Measurements from ENCODE around the gene CTCF.

CTCF gene

DNA sequence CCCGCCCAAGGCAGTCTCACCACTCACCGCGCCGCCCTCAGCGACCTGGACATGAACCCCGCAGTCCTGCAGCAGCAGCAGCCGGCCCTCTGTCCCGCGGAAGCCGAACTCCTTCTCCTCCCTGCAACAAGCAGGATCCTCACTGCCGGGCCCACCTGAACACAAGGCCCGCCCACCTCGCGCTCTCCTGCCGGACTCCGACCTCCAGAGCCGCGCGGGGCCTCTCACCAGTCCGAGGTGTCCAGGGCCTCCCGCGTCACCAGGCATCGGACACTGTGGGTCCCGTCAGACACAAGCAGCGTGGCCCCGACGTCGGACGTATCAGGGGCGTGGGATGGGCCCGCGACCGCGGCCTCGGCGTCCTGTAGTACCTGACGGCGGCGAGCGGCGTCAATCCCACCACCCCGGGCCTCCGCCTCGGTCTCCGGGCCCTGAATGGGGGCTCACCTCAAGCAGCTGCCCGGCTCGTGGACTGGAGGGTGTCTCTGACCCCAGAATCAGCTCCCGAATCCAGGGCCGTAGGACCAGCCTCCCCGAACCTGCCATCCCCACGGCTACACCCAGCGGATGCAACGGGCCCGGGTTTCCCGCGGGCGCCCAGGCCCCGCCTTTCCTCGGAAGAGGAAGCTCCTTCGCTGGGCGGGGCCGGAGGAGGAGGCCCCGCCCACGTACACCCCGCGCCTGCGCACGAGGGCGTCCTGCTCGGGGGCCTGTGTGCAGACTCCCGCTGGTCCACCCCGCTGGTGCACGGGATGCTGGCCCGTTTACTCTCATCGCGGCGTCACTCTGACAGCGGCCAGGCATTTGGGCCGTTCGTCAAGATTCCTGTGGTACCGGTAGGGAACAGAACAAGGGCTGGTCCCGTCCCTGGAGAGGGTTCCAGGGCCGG is 97.6 kb downstream of the CTCF start, which contains the start of gene ACD:
Gene ACD, minus strand, starts transcription at position 586 of the 889 bp plus-strand sequence. Its CDS starts 40 bp downstream, at position 546.
- H3K4me3 ChIP-seq (ENCODE audit: low read length): peak within 1 kb of the TSS; percentile 99
- DNase-seq (ENCODE audit: low read depth, low spot score): peak; percentile 81

- DNase-seq (ENCODE audit: low read depth, low spot score): peak; percentile 97
Measured at GRCh38 chr16:67660564-67661028, 98.3 kb downstream of the CTCF start, which contains the start of gene PARD6A. PARD6A (plus strand) TSS chr16:67660960; CDS start chr16:67661039, 79 bp downstream.

GRCh38 chr16:67661101-67661761 is 98.9 kb downstream of the CTCF start:
- DNase-seq (ENCODE audit: low read depth, low spot score): no peak
- peak overlapping the region; percentile 99 for H3K4me3 ChIP-seq (ENCODE audit: low read length)

More at GRCh38 chr16:67660564-67661028, 98.3 kb downstream of the CTCF start, which contains the start of gene PARD6A:
- H3K4me3 ChIP-seq (ENCODE audit: low read length): peak within 1 kb of the TSS; percentile 99

GRCh38 chr16:67661886-67662652 is 99.7 kb downstream of the CTCF start:
- no peak overlapping the region for H3K4me3 ChIP-seq (ENCODE audit: low read length)
- no peak for DNase-seq (ENCODE audit: low read depth, low spot score)

DNA sequence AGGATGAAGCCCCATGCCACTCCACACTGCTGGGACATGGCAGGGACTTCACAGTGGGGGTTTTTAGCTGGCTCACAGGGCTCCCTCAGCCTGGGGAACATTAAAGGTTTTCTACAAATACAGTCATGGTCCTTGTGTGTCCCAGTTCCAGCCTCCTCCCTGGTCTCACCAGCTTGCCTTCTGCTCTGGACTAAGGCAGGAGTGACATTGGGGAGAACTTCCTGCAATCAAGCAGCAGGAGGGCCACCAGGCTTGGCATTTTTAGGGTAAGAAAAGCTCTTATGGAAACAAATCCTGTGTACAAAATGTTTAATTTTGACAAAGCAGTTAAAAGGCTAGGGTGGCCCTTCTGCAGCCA is 100.3 kb downstream of the CTCF start:
- H3K4me3 ChIP-seq (ENCODE audit: low read length): no peak overlapping the region
- no peak for DNase-seq (ENCODE audit: low read depth, low spot score)

- DNase-seq (ENCODE audit: low read depth, low spot score): no peak
- H3K4me3 ChIP-seq (ENCODE audit: low read length): no peak overlapping the region
Measured at GRCh38 chr16:67663151-67663876, 101.0 kb downstream of the CTCF start.

DNA sequence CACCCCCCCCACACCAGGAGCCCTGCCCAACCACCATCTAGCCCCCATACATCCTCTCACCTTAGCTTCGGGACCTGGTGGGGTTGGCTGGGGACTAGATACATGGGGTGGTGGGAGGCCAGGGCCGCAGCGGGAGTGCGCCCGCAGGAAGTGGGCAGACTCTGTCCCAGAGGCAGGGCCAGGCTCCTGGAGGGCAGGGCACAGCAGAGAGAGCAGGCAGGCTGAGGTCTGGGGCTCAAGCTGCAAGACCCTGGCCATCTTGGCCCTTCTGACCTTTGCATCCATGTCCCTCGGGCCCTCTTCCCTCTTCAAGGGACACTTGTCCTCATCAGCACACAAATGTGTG is 101.5 kb downstream of the CTCF start:
- no peak for DNase-seq (ENCODE audit: low read depth, low spot score)
- H3K4me3 ChIP-seq (ENCODE audit: low read length): no peak overlapping the region

DNA sequence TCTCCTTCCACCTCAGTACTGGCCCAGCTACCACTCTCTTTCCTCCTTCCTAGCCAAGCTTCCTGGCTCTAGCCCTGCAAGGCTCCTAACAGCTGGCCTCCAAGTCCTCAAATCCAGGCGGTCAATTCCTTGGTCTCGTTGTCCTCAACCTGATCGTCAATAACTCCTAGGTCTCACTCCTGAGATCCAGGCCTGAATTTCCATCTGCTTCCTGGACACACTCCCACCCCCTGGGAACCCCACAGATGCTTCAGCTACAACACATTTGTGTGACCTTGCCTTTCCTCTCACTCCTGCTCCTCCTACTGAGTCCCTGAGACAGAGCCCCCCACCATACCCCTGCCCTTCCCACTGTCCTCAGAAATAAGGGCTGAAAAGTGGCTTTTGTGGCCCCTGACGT is 101.9 kb downstream of the CTCF start:
- DNase-seq (ENCODE audit: low read depth, low spot score): no peak
- H3K4me3 ChIP-seq (ENCODE audit: low read length): no peak overlapping the region

GRCh38 chr16:67664871-67665270 is 102.5 kb downstream of the CTCF start:
- no peak overlapping the region for H3K4me3 ChIP-seq (ENCODE audit: low read length)
- DNase-seq (ENCODE audit: low read depth, low spot score): no peak

- DNase-seq (ENCODE audit: low read depth, low spot score): no peak
- peak overlapping the region; percentile 62 for H3K4me3 ChIP-seq (ENCODE audit: low read length)
Measured at GRCh38 chr16:67665598-67665997, 103.3 kb downstream of the CTCF start.

- DNase-seq (ENCODE audit: low read depth, low spot score): no peak
- H3K4me3 ChIP-seq (ENCODE audit: low read length): peak overlapping the region; percentile 62
Measured at GRCh38 chr16:67666032-67666551, 103.8 kb downstream of the CTCF start.

- peak; percentile 74 for DNase-seq (ENCODE audit: low read depth, low spot score)
- peak within 1 kb of the TSS; percentile 62 for H3K4me3 ChIP-seq (ENCODE audit: low read length)
Measured at GRCh38 chr16:67666559-67667452, 104.5 kb downstream of the CTCF start, which contains the start of the genes C16orf86 and ENKD1. C16orf86 (plus strand) TSS chr16:67666814; CDS start chr16:67666971, 157 bp downstream. ENKD1 (minus strand) TSS chr16:67666750; CDS start chr16:67666442, 308 bp downstream.

- peak overlapping the region; percentile 62 for H3K4me3 ChIP-seq (ENCODE audit: low read length)
- no peak for DNase-seq (ENCODE audit: low read depth, low spot score)
Measured at GRCh38 chr16:67667453-67667816, 105.1 kb downstream of the CTCF start.

- peak; percentile 95 for DNase-seq (ENCODE audit: low read depth, low spot score)
- H3K4me3 ChIP-seq (ENCODE audit: low read length): peak overlapping the region; percentile 9; the same call in 1 of the 2 replicates
Measured at GRCh38 chr16:67667817-67668494, 105.6 kb downstream of the CTCF start.

DNA sequence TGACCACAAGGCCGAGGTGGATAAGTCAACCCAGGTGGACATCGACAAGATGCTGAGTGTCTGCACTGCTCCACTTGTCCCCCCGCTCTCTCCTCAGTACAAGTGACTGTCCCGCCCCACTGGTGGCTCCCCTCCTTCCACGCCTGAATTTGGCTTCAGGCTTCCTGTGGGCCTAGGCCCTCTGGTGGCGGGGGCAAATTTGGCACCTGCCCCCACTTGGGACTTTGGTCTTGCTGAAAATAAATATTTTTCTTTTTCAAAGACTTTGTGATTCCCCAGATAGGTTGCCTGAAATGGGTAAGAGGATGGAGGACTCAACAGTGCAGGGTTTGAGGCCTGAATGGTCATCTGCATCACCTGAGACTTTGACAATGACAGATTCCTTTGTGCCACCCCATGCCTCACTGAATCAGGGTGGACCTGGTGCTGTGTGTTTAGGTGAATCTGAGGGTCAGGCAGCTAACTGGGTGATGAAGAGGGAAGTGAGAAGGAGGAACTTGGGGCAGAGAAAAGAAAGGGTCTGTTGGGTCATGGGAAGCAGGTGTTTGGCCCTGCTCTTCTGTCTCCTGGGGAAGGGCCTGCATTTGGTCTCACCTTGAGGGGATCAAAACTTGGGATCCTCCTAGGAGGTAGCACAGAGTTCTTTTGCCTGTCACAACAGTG is 106.3 kb downstream of the CTCF start:
- DNase-seq (ENCODE audit: low read depth, low spot score): no peak
- H3K4me3 ChIP-seq (ENCODE audit: low read length): no peak overlapping the region

GRCh38 chr16:67669499-67670101 is 107.3 kb downstream of the CTCF start:
- DNase-seq (ENCODE audit: low read depth, low spot score): no peak
- H3K4me3 ChIP-seq (ENCODE audit: low read length): no peak overlapping the region
